Activated naive CD4-positive, alpha-beta T cell treated with anti-CD3 and anti-CD28 coated beads for 36 hours (primary cell): ENCODE results near the gene PRUNE2. TPM values are rescaled to one million over a fixed set of nuclear protein-coding genes. Genes with fewer than 3 reads are reported as not detected.

Source experiments
- CTCF ChIA-PET: fragments of 350-600 bp; sonication (Branson Sonifier 250); formaldehyde crosslinking; loops from one replicate; lab custom pipeline; 2021; ENCODE audit warnings: antibody characterized with exemption; lab: Charles Lee
- DNase-seq: peaks from one replicate; pipeline ENCODE4 v3.0.0-alpha.2; 2020
- H3K27ac Mint-ChIP-seq: one replicate; pipeline ENCODE4 v1.8.0; 2021; ENCODE audit warnings: mild to moderate bottlenecking, mixed read lengths
- H3K27me3 Mint-ChIP-seq: one replicate; pipeline ENCODE4 v1.8.0; 2021; ENCODE audit warnings: low read depth, mixed read lengths
- H3K36me3 Mint-ChIP-seq: one replicate; pipeline ENCODE4 v1.8.0; 2021; ENCODE audit warnings: low read depth, mixed read lengths
- H3K4me1 Mint-ChIP-seq: one replicate; pipeline ENCODE4 v1.8.0; 2021; ENCODE audit warnings: low read depth, mixed read lengths
- H3K4me3 Mint-ChIP-seq: one replicate; pipeline ENCODE4 v1.8.0; 2021; ENCODE audit warnings: mild to moderate bottlenecking, moderate library complexity, mixed read lengths
- H3K9me3 Mint-ChIP-seq: one replicate; pipeline ENCODE4 v1.8.0; 2021; ENCODE audit warnings: mixed read lengths
- intact Hi-C: fragments of 100-400 bp; cut with micrococcal nuclease; formaldehyde crosslinking; loops from one replicate; pipeline ENCODE4 v1.15.1; 2023
- total RNA-seq, 2 experiments: library from RNA; stranded (reverse); gene quantifications; one replicate each; pipeline ENCODE4 v1.2.3, GENCODE V29; 2021

The PRUNE2 gene
- total RNA-seq, 2 experiments from 2014 or later, result 0.38 TPM; not detected in 1

GRCh38 chr9:76654575-76654974 is 251.3 kb downstream of the PRUNE2 start:
- no peaks in the 10 kb centered on the region for H3K9me3 Mint-ChIP-seq
- intact Hi-C loops, result no loop called here
- H3K4me3 Mint-ChIP-seq, result no peak overlapping the region
- no peak for DNase-seq
- H3K27ac Mint-ChIP-seq, result no peak overlapping the region
- H3K36me3 Mint-ChIP-seq, result no peaks in the 10 kb centered on the region
- peaks cover 19% of the 10 kb centered on the region for H3K4me1 Mint-ChIP-seq
- CTCF ChIA-PET, result interaction anchor here (0.9 kb wide), 1 partner anchor 13 kb away, joined by 3 read pairs; no protein-coding TSS in a partner anchor
- H3K27me3 Mint-ChIP-seq, result peaks cover 3% of the 10 kb centered on the region

- CTCF ChIA-PET, result interaction anchor here (0.9 kb wide), 1 partner anchor 14 kb away, joined by 3 read pairs; no protein-coding TSS in a partner anchor
Observed at GRCh38 chr9:76654051-76654461, 251.9 kb downstream of the PRUNE2 start.

GRCh38 chr9:76652894-76653293 is 253.0 kb downstream of the PRUNE2 start:
- CTCF ChIA-PET, result no interaction called here
- DNase-seq, result no peak
- H3K4me3 Mint-ChIP-seq, result no peak overlapping the region
- H3K36me3 Mint-ChIP-seq, result no peaks in the 10 kb centered on the region
- peaks cover 19% of the 10 kb centered on the region for H3K4me1 Mint-ChIP-seq
- H3K9me3 Mint-ChIP-seq, result no peaks in the 10 kb centered on the region
- no peak overlapping the region for H3K27ac Mint-ChIP-seq
- H3K27me3 Mint-ChIP-seq, result no peaks in the 10 kb centered on the region
- intact Hi-C loops, result no loop called here

More at GRCh38 chr9:76654051-76654461, 251.9 kb downstream of the PRUNE2 start:
- Mint-ChIP-seq H3K27ac (no peak overlapping the region), H3K27me3 (peaks cover 3% of the 10 kb centered on the region), H3K4me1 (peaks cover 19% of the 10 kb centered on the region), H3K9me3 (no peaks in the 10 kb centered on the region), H3K36me3 (no peaks in the 10 kb centered on the region), H3K4me3 (no peak overlapping the region)
- intact Hi-C loops, result no loop called here
- DNase-seq, result no peak

- CTCF ChIA-PET, result interaction anchor here (0.6 to 1.0 kb wide), 2 partner anchors 16 to 955 kb away, joined by 3 read pairs; no protein-coding TSS in a partner anchor
- H3K4me3 Mint-ChIP-seq, result peak overlapping the region; percentile 33
- intact Hi-C loops, result loop anchor here (2.0 kb wide), 1 partner anchor 248 kb away; no protein-coding TSS in a partner anchor
- H3K27me3 Mint-ChIP-seq, result no peaks in the 10 kb centered on the region
- no peak overlapping the region for H3K27ac Mint-ChIP-seq
- DNase-seq, result no peak
- no peaks in the 10 kb centered on the region for H3K36me3 Mint-ChIP-seq
- no peaks in the 10 kb centered on the region for H3K9me3 Mint-ChIP-seq
- peaks cover 19% of the 10 kb centered on the region for H3K4me1 Mint-ChIP-seq
Observed at GRCh38 chr9:76651119-76651705, 254.7 kb downstream of the PRUNE2 start.

- Mint-ChIP-seq H3K36me3 (no peaks in the 10 kb centered on the region), H3K4me1 (peaks cover 19% of the 10 kb centered on the region), H3K27ac (no peak overlapping the region), H3K4me3 (no peak overlapping the region), H3K27me3 (no peaks in the 10 kb centered on the region), H3K9me3 (no peaks in the 10 kb centered on the region)
- CTCF ChIA-PET, result interaction anchor here (0.7 to 1.0 kb wide), 2 partner anchors 16 to 190 kb away, joined by 3 read pairs; no protein-coding TSS in a partner anchor
- intact Hi-C loops, result loop anchor here (2.0 kb wide), 1 partner anchor 248 kb away; no protein-coding TSS in a partner anchor
- no peak for DNase-seq
Observed at GRCh38 chr9:76650692-76651091, 255.2 kb downstream of the PRUNE2 start.

GRCh38 chr9:76649894-76650293 is 256.0 kb downstream of the PRUNE2 start:
- Mint-ChIP-seq H3K9me3 (no peaks in the 10 kb centered on the region), H3K36me3 (no peaks in the 10 kb centered on the region), H3K4me1 (peaks cover 16% of the 10 kb centered on the region), H3K27ac (no peak overlapping the region), H3K27me3 (no peaks in the 10 kb centered on the region), H3K4me3 (no peak overlapping the region)
- intact Hi-C loops, result loop anchor here (2.0 kb wide), 1 partner anchor 247 kb away; no protein-coding TSS in a partner anchor
- CTCF ChIA-PET, result interaction anchor here (0.7 kb wide), 3 partner anchors 21 to 189 kb away, joined by 3 read pairs; no protein-coding TSS in a partner anchor
- no peak for DNase-seq

- Mint-ChIP-seq H3K4me1 (peaks cover 7% of the 10 kb centered on the region), H3K27ac (no peak overlapping the region), H3K27me3 (no peaks in the 10 kb centered on the region), H3K36me3 (no peaks in the 10 kb centered on the region), H3K4me3 (no peak overlapping the region), H3K9me3 (no peaks in the 10 kb centered on the region)
- intact Hi-C loops, result no loop called here
- CTCF ChIA-PET, result interaction anchor here (1.0 kb wide), 1 partner anchor 15 kb away, joined by 3 read pairs; no protein-coding TSS in a partner anchor
- no peak for DNase-seq
Observed at GRCh38 chr9:76646249-76646648, 259.7 kb downstream of the PRUNE2 start.

GRCh38 chr9:76644647-76645250 is 261.2 kb downstream of the PRUNE2 start:
- Mint-ChIP-seq H3K4me3 (no peak overlapping the region), H3K36me3 (no peaks in the 10 kb centered on the region), H3K27ac (no peak overlapping the region), H3K4me1 (no peaks in the 10 kb centered on the region), H3K9me3 (no peaks in the 10 kb centered on the region), H3K27me3 (no peaks in the 10 kb centered on the region)
- CTCF ChIA-PET, result no interaction called here
- intact Hi-C loops, result no loop called here
- no peak for DNase-seq

GRCh38 chr9:76644171-76644570 is 261.7 kb downstream of the PRUNE2 start:
- H3K27me3 Mint-ChIP-seq, result no peaks in the 10 kb centered on the region
- H3K4me1 Mint-ChIP-seq, result no peaks in the 10 kb centered on the region
- DNase-seq, result no peak
- CTCF ChIA-PET, result no interaction called here
- intact Hi-C loops, result no loop called here
- no peaks in the 10 kb centered on the region for H3K9me3 Mint-ChIP-seq
- H3K36me3 Mint-ChIP-seq, result no peaks in the 10 kb centered on the region
- H3K4me3 Mint-ChIP-seq, result no peak overlapping the region
- H3K27ac Mint-ChIP-seq, result no peak overlapping the region

- H3K27ac Mint-ChIP-seq, result no peak overlapping the region
- no peaks in the 10 kb centered on the region for H3K27me3 Mint-ChIP-seq
- CTCF ChIA-PET, result no interaction called here
- intact Hi-C loops, result no loop called here
- H3K9me3 Mint-ChIP-seq, result no peaks in the 10 kb centered on the region
- H3K4me3 Mint-ChIP-seq, result no peak overlapping the region
- DNase-seq, result no peak
- H3K4me1 Mint-ChIP-seq, result no peaks in the 10 kb centered on the region
- H3K36me3 Mint-ChIP-seq, result no peaks in the 10 kb centered on the region
Observed at GRCh38 chr9:76643399-76644117, 262.4 kb downstream of the PRUNE2 start.

GRCh38 chr9:76642701-76643209 is 263.2 kb downstream of the PRUNE2 start:
- no peaks in the 10 kb centered on the region for H3K36me3 Mint-ChIP-seq
- no peaks in the 10 kb centered on the region for H3K27me3 Mint-ChIP-seq
- CTCF ChIA-PET, result no interaction called here
- no peak for DNase-seq
- intact Hi-C loops, result no loop called here
- H3K9me3 Mint-ChIP-seq, result no peaks in the 10 kb centered on the region
- H3K4me3 Mint-ChIP-seq, result no peak overlapping the region
- no peak overlapping the region for H3K27ac Mint-ChIP-seq
- peaks cover 3% of the 10 kb centered on the region for H3K4me1 Mint-ChIP-seq

GRCh38 chr9:76642074-76642473 is 263.8 kb downstream of the PRUNE2 start:
- Mint-ChIP-seq H3K36me3 (no peaks in the 10 kb centered on the region), H3K9me3 (no peaks in the 10 kb centered on the region), H3K4me1 (peaks cover 8% of the 10 kb centered on the region), H3K27ac (no peak overlapping the region), H3K4me3 (no peak overlapping the region), H3K27me3 (no peaks in the 10 kb centered on the region)
- CTCF ChIA-PET, result interaction anchor here (0.6 kb wide), 1 partner anchor 18 kb away, joined by 3 read pairs; no protein-coding TSS in a partner anchor
- intact Hi-C loops, result no loop called here
- no peak for DNase-seq
